Right lobe of liver (tissue), 4 donors: Measurements from ENCODE around the gene HTD2.

Experiments used
- POLR2A ChIP-seq: fragments of 450-650 bp; IDR thresholded peaks from one replicate; pipeline ENCODE4 v1.6.1; 2017; ENCODE audit warnings: antibody characterized with exemption, mild to moderate bottlenecking
- TF ChIP-seq, protein P1 (sequence below), 4 donors: fragments of 200-600 bp in 3 of 4; fragments of 450-650 bp in 1 of 4; IDR thresholded peaks; one replicate each; pipeline versions ENCODE4 v1.5.1 to v1.8.0; 2016 to 2022; ENCODE audit warnings: antibody characterized with exemption in 4 of 4, mild to moderate bottlenecking in 2 of 4
- donor health status: DM: no; HTN: no; CAD: no.
- donor health status: DM: no; HTN: no; CAD: no.
- donor health status: DM: no; HTN: yes; CAD: no.

DNA sequence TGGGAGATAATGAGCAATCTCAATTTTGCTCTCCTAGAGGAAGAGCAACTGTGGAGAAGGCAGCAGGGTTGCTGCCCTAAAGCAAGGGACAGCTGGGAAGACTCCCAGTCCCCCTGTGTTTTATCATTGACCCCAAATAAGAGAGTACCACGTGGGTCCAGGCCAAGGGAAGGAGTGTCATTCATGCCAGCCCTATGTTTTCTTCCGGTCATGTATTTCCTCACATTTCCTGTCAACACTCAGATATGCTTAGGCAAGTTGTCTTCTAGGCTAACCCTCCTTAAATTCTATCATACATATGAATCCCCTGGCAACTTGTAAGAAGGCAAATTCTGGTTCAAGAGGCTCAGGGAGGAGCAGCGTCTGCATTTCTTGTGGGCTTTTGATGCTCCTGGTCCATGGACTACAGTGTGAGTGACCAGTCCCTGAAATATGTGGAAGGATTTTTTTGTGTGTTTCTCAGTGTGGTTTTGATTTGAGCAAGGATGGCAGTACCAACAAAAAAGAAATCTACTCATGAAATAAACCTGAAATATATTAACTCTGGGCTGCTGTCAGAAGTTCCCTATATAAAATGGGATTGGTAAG, 32.2 kb upstream of the HTD2 start:
- TF ChIP-seq, protein P1, sequence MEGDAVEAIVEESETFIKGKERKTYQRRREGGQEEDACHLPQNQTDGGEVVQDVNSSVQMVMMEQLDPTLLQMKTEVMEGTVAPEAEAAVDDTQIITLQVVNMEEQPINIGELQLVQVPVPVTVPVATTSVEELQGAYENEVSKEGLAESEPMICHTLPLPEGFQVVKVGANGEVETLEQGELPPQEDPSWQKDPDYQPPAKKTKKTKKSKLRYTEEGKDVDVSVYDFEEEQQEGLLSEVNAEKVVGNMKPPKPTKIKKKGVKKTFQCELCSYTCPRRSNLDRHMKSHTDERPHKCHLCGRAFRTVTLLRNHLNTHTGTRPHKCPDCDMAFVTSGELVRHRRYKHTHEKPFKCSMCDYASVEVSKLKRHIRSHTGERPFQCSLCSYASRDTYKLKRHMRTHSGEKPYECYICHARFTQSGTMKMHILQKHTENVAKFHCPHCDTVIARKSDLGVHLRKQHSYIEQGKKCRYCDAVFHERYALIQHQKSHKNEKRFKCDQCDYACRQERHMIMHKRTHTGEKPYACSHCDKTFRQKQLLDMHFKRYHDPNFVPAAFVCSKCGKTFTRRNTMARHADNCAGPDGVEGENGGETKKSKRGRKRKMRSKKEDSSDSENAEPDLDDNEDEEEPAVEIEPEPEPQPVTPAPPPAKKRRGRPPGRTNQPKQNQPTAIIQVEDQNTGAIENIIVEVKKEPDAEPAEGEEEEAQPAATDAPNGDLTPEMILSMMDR (IDR thresholded peaks at IDR 0.05): no peak
- TF ChIP-seq POLR2A: no peak
